HG03571 (cell line): ENCODE measurements around the gene IL21.
"Not testable (repeated sequence)": the region's sequence is repeated elsewhere in the genome, so short reads cannot be mapped to it uniquely, and the experiment has no call there.

ENCODE experiments used
- ATAC-seq: cut with Tn5 transposase; IDR thresholded peaks from one replicate; pipeline ENCODE4 v1.9.1; 2021; ENCODE audit not compliant: unreplicated experiment

IL21 gene

DNA sequence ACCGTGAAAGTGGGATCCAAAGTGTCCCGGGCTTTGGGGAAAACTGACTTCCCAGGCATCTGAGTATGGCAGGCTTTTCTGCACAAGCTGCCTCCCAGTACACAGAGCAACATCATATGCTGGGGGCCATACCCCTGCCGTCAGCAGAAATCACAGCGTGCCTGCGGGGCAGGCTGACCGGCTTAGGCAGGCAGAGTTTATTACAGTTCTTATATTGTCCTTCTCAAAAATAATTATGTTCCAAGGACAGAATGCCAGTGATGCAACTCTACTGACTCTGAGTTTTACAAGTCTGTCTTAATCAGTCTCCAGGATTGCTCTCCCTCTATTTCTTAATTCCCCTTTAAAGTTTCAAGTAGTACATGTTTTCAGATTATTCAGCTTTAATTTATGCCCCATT, 37.0 kb downstream of the IL21 start:
- no peak for ATAC-seq

DNA sequence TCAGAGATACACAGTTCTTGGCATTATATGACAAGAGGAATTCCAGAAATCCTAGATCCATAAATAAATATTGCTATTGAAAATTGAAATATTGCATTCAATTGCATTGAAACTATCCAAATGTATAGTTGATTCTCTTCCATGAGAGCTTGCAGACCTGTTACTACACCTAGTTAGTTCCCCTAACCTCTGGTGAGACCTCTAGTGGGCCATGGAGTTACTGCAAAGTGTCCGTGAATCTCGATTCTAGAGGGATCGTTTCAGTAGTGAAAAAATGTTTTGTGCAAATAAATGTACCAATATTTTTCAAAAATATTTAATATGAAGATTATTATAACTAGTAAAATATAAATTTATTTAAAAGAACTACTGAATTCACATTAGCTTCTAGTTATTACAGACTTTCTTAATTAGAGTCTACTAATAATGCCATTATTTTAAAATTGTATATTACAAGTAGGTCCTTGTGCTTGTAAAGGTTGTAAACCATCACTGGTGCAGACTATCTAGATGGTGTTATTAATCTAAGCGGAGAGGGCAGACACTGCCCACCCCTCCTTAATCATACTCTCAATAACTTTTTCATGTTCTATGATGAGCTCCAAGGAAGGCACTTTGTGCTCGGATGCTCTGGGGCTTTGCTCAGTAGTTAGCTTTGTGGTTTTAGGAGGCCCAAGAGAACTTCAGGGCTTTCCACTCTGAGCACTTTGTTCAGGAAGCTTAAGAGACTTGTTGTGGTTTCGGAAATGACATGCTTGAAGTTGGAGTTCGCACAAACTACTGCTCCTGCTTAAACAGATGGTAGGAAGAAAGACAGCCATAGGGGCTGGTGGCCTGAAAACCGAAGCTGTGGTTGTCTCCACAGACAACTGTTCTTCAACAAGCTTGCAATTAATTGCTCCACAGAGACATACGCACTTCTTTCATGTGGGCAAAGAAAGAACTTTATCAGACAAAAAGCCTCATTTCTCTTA, 42.8 kb downstream of the IL21 start:
- peak; percentile 68 for ATAC-seq

DNA sequence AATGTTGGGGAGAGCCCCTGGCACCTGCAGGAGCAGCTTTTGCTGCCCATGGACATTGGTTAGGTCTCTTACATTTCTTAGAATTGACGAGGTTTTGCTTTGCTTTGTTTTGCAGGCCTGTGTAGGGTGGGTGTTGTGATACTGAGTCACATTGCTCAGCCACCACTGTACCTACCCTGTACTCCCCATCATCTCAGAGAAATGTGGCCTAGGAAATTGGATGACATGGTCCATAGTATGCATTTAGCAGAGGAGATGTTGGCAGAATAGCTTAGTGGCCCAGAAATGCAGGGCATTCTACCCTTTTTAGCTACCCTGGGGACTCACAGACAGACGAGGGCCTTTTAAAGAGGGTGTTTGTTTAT, 43.7 kb downstream of the IL21 start:
- ATAC-seq = no peak

DNA sequence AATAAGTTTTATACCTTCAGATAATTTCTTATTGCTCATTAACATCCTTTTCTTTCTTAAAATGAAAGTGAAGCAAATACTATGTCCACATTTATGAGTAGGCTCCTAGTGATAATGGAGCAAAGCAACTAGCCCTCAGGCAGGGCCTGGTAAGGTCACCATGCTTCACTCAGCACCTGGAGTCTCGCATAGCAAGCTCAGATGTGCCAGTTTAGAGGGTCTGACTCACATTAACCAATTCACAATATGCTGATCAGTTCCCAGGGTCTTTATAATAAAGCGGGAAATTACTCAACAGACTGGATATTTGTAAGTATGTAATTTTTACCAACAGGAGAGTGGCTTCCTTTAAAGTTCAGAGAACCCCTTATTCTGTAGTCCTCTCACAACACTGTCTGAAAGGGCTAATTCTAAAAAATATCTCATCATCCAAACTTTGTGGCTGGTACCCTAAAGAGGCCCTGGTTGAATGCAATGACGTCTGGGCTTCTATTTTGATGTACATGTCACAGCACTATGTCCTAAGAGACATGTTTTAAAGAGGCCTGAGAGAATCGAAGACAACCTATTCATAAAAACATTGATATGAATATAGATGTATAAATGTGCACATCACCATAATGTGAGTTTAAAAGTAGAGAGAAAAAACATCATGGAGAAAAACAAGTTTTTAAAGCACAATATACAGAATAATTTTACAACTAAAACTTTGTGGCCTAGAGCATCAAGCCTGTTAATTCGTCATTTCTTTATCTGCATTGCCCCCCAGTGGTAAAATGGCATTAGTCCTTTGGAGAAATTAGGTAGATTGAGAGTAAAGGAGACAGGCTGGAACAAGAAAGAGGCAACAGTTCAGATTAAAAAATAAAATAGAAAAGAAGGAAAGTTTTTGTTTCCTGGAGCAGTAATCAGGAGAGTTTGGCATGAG, 44.3 kb downstream of the IL21 start:
- ATAC-seq = peak; percentile 77

DNA sequence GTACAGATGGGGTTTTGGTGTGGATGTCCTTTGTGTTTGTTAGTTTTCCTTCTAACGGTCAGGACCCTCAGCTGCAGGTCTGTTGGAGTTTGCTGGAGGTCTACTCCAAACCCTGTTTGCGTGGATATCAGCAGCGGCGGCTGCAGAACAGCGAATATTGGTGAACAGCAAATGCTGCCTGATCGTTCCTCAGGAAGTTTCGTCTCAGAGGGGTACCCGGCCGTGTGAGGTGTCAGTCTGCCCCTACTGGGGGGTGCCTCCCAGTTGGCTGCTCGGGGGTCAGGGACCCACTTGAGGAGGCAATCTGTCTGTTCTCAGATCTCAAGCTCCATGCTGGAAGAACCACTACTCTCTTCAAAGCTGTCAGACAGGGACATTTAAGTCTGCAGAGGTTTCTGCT, 46.5 kb downstream of the IL21 start:
- ATAC-seq = not testable (repeated sequence)

DNA sequence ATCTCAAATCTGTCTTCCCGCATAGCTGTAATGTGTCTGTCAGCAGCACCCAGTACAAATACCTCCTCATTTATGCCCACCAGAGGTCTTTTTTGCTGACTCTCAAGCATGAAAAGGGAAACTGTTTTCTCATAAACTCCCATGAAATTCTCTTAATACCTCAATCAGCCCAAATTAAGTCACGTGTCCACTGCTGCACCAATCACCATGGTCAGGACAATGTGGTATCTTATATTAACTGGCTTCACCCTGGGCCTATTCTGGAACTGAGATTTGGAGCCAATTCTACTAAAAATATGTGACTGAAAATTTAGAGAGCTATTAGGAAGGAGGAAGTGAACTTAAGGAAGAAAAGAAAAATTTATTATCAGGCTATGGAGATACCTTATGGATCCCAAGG, 58.4 kb downstream of the IL21 start:
- ATAC-seq = no peak
